ENCODE results near the gene ZDHHC18. TPM values are rescaled to one million over a fixed set of nuclear protein-coding genes. Genes with fewer than 3 reads are reported as not detected.

Gene ZDHHC18
- total RNA-seq, 4 donors from 2014 or later, result 23.7 to 38.5 (median 31.4) TPM

DNA sequence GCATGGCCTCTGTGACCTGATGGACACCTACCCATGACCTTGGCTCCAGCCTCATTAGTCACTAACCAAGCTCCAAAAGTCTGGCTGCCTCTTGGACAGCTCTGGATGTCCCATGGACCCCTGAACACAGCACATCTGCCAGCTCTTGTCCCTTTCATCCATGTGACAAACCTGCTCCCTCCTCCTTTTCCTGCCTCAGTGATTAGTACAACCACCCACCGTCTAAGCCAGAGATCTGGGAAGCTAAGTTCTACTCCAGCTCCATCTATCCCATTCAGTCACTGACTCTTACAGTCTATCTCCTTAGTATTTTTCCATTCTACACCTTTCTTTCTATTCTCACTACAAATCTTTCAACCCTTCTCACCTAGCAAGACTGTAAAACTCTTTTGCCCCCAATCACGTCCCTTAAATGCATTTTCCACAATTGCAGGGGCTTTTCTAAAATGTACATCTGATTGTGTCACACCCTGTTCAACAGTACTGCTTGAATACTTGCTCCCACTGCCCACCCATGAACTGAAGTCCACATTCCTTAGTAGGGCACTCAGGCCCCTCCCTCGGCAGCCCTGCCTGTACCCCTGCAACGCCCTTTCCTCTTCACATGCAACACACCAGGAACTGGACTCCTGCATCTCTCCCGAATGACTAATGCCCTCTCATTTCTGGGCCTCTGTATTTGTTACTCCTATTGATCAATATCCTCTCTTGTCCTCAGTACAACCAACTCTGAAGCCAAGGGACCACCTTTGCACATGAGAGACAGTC is 56.4 kb downstream of the ZDHHC18 start:
- no peak for DNase-seq (ENCODE audit: low spot score in 2 of 2)
- WGBS, result 88% methylated on average over 5 of the region's 5 CpGs
- H3K9me3 ChIP-seq, result no peaks in the 10 kb centered on the region
- H3K27me3 ChIP-seq, result no peaks in the 10 kb centered on the region
- peaks cover 3% of the 10 kb centered on the region for H3K4me1 ChIP-seq
- H3K36me3 ChIP-seq, result peaks cover 95% of the 10 kb centered on the region
- TF ChIP-seq EP300 (IDR thresholded peaks at IDR 0.05) (no peak), POLR2A (IDR thresholded peaks at IDR 0.05) (no peak), POLR2AphosphoS5 (IDR thresholded peaks at IDR 0.05) (no peak)
- TF ChIP-seq, protein P1, sequence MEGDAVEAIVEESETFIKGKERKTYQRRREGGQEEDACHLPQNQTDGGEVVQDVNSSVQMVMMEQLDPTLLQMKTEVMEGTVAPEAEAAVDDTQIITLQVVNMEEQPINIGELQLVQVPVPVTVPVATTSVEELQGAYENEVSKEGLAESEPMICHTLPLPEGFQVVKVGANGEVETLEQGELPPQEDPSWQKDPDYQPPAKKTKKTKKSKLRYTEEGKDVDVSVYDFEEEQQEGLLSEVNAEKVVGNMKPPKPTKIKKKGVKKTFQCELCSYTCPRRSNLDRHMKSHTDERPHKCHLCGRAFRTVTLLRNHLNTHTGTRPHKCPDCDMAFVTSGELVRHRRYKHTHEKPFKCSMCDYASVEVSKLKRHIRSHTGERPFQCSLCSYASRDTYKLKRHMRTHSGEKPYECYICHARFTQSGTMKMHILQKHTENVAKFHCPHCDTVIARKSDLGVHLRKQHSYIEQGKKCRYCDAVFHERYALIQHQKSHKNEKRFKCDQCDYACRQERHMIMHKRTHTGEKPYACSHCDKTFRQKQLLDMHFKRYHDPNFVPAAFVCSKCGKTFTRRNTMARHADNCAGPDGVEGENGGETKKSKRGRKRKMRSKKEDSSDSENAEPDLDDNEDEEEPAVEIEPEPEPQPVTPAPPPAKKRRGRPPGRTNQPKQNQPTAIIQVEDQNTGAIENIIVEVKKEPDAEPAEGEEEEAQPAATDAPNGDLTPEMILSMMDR (IDR thresholded peaks at IDR 0.05), result no peak
- no peak overlapping the region for H3K27ac ChIP-seq
- no peak overlapping the region for H3K4me3 ChIP-seq

DNA sequence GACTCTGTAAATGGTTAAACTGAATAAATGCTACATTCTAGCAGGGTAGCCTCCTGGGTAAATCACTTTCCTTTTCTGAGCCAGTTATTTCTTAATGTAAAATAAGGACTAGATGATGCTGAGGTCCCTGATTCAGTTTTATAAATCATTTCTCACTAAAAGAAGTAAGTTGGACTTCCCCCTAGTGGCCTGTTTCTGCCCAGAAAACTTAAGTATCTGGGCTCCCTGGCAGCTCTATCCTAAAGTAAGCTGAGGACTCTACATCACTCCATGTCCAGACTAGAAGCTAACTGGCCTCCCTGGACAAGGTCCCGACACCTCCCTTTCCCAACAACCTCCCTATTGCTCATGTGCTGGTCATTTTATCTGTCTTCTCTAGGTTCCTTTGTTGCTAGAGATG is 60.6 kb downstream of the ZDHHC18 start:
- WGBS, result 84% methylated on average over 1 of the region's 1 CpG
- Histone ChIP-seq H3K27ac (no peak overlapping the region), H3K9me3 (no peaks in the 10 kb centered on the region), H3K36me3 (peaks cover 65% of the 10 kb centered on the region), H3K4me3 (no peak overlapping the region), H3K27me3 (no peaks in the 10 kb centered on the region), H3K4me1 (peaks cover 21% of the 10 kb centered on the region)
- TF ChIP-seq EP300 (IDR thresholded peaks at IDR 0.05), result no peak
- TF ChIP-seq, protein P1 (IDR thresholded peaks at IDR 0.05), result peak in 1 of 2 donors; percentile 26
- DNase-seq (ENCODE audit: low spot score in 2 of 2), result no peak

DNA sequence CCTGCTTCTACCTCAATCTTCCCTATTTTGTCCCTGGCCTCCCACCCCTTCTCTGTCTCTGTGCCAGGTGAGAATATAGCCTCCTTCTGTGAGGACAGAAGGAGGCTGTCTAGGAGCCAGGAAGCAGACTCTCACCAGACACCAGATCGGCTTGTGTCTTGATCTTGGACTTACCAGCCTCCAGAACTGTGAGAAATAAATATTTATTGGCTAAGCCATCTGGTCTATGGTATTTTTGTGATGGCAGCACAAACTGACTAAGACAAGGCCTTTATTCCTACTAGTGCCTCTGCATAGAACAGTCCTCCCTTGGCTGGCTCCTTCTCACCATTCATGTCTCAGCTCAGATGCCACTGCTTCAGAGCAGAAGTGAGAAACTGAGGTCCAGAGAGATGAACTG is 61.7 kb downstream of the ZDHHC18 start:
- Histone ChIP-seq H3K36me3 (peaks cover 65% of the 10 kb centered on the region), H3K4me3 (no peak overlapping the region), H3K9me3 (no peaks in the 10 kb centered on the region), H3K27me3 (no peaks in the 10 kb centered on the region), H3K27ac (no peak overlapping the region), H3K4me1 (peaks cover 21% of the 10 kb centered on the region)
- TF ChIP-seq, protein P1 (IDR thresholded peaks at IDR 0.05), result no peak
- no peak for TF ChIP-seq POLR2A (IDR thresholded peaks at IDR 0.05)
- no peak for TF ChIP-seq EP300 (IDR thresholded peaks at IDR 0.05)
- TF ChIP-seq POLR2AphosphoS5 (IDR thresholded peaks at IDR 0.05), result no peak
- DNase-seq (ENCODE audit: low spot score in 2 of 2), result no peak
- WGBS, result 75% methylated on average over 1 of the region's 1 CpG

DNA sequence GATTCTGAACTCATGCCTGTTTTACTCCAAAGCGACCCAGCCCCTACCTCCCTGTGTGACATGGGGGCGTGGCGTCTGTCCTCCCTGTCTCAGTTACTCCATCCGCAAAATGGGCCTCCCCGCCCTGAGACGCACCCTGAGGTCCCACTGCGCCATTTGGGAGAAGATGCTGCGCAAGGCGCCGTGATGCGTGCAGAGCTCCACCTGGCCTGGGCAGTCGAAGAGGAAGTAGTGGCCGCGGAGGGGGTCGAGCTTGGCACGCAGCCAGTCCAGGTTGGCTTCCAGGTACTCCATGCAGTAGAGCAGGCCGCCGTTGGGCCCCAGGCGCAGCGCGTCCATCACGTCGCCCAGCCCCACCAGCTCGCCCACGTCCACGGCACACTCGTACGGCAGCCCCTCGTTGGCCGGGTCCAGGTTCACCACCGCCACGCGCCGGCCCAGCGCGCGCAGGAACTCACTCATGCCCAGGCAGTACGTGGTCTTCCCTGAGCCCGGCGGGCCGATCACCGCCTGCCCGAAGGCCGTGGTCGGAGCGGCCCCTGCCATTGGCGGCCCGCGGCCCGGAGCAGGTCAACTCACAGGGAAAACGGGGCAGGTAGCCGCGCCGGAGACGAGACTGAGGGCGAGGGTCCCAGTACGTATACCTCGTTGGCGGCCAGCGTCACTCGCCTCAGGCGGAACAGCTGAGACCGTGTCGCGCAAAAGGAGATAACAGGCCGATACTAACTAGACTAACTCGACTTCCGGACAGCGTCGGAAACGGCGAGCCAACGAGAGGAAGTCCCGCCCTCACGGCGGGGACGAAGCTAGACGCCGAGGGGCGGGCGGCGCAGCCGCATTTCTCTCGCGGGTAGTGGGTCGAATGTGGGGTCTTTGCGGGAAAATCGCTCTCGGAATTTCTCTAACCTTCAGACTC is 63.3 kb downstream of the ZDHHC18 start, which contains the start of gene GPN2:
TSS of gene GPN2 (minus strand) at position 733 of the 916 bp plus-strand sequence. CDS start at position 546, 187 bp downstream.
- peak within 1 kb of the TSS; percentile 77 for H3K4me3 ChIP-seq
- H3K27me3 ChIP-seq, result no peaks in the 10 kb centered on the region
- TF ChIP-seq, protein P1 (IDR thresholded peaks at IDR 0.05), result no peak
- TF ChIP-seq POLR2AphosphoS5 (IDR thresholded peaks at IDR 0.05) (peak in 2 of 3 donors; percentile 66 to 75), POLR2A (IDR thresholded peaks at IDR 0.05) (peak in 1 of 2 donors; percentile 63), EP300 (IDR thresholded peaks at IDR 0.05) (no peak)
- H3K27ac ChIP-seq, result peak within 1 kb of the TSS; percentile 86
- WGBS, result under 1% methylated on average over 44 of the region's 89 CpGs
- peaks cover 21% of the 10 kb centered on the region for H3K4me1 ChIP-seq
- H3K36me3 ChIP-seq, result peaks cover 65% of the 10 kb centered on the region
- DNase-seq (ENCODE audit: low spot score in 2 of 2), result peak; percentile 79 to 88
- H3K9me3 ChIP-seq, result no peaks in the 10 kb centered on the region

DNA sequence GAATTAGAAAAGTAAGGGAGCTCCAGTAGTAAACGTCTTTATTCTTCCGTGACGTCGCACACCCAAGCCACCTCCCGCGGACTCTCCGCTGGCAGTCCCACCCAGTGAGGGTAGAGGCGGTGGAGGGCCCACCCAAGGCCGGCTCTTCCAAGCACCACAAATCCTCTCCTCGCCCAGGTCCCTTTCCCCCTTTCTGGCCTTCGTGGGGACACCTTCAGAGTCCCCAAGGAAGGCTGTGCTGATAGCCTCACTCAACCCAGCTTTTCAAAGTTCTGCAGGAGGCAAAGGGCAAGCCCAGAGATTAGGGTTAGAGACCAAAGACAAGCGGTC is 63.9 kb downstream of the ZDHHC18 start:
- Histone ChIP-seq H3K9me3 (no peaks in the 10 kb centered on the region), H3K4me3 (peak overlapping the region; percentile 77), H3K27me3 (no peaks in the 10 kb centered on the region), H3K36me3 (peaks cover 65% of the 10 kb centered on the region), H3K4me1 (peaks cover 21% of the 10 kb centered on the region), H3K27ac (peak overlapping the region; percentile 86)
- TF ChIP-seq POLR2AphosphoS5 (IDR thresholded peaks at IDR 0.05), result no peak
- TF ChIP-seq POLR2A (IDR thresholded peaks at IDR 0.05), result no peak
- TF ChIP-seq, protein P1 (IDR thresholded peaks at IDR 0.05), result no peak
- TF ChIP-seq EP300 (IDR thresholded peaks at IDR 0.05), result no peak
- DNase-seq (ENCODE audit: low spot score in 2 of 2), result no peak
- 2% methylated on average over 9 of the region's 12 CpGs for WGBS

Data from suprapubic skin (tissue), 4 donors.